ENCODE measurements around the gene DPP3. TPM values are rescaled to one million over a fixed set of nuclear protein-coding genes. Genes with fewer than 3 reads are reported as not detected.
"Not testable (repeated sequence)": the region's sequence is repeated elsewhere in the genome, so short reads cannot be mapped to it uniquely, and the experiment has no call there.

Gene DPP3
- total RNA-seq, 2 donors from 2014 or later: 67.9 to 117 TPM

- ATAC-seq (replicated peaks): peak; percentile 35
- no peaks in the 10 kb centered on the region for H3K36me3 Mint-ChIP-seq (ENCODE audit: low read depth)
- H3K27ac Mint-ChIP-seq: peak overlapping the region; percentile 64
- no peaks in the 10 kb centered on the region for H3K9me3 Mint-ChIP-seq
- no peaks in the 10 kb centered on the region for H3K27me3 Mint-ChIP-seq
- H3K4me1 Mint-ChIP-seq: peaks cover 26% of the 10 kb centered on the region
- peak overlapping the region; percentile 34 for H3K4me3 Mint-ChIP-seq
Observed at GRCh38 chr11:66454828-66455227, 25.4 kb upstream of the DPP3 start.

- Mint-ChIP-seq H3K36me3 (ENCODE audit: low read depth) (no peaks in the 10 kb centered on the region), H3K4me3 (no peak overlapping the region), H3K4me1 (peaks cover 29% of the 10 kb centered on the region), H3K9me3 (no peaks in the 10 kb centered on the region), H3K27ac (no peak overlapping the region), H3K27me3 (no peaks in the 10 kb centered on the region)
- ATAC-seq (replicated peaks): no peak
Observed at GRCh38 chr11:66457826-66458225, 22.4 kb upstream of the DPP3 start.

DNA sequence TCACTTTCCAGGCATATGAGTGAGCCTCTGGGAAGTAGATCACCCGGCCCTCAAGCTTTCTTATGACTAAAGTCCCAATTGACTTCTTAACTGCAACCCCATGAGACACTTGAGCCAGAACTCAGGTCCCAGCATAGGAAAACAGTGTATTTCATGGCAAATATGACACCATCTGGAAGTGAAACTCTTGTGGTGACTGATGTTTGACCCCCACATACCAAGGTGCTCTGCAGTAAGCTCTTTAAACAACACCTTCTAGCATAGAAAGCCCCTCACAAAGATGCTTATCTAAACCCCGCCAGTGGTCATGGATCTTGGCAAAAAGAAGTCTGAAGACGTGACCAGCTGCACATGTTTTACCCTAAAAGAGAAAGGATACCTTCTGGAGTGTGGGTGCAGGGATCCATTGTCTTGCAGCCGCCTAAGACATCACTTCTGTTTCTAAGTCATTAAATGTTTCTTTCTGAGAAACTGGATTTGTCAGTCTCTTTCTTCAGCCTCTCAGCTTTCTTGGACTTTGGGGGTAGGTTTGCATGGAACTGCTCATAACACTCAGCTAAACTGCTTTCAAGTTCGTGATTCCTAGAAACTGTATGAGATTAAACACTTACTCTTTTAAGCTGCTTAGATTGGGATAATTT is 21.0 kb upstream of the DPP3 start:
- no peaks in the 10 kb centered on the region for H3K9me3 Mint-ChIP-seq
- H3K4me3 Mint-ChIP-seq: peak overlapping the region; percentile 35
- H3K4me1 Mint-ChIP-seq: peaks cover 29% of the 10 kb centered on the region
- H3K27me3 Mint-ChIP-seq: no peaks in the 10 kb centered on the region
- peak overlapping the region; percentile 81 for H3K27ac Mint-ChIP-seq
- ATAC-seq (replicated peaks): peak; percentile 63
- H3K36me3 Mint-ChIP-seq (ENCODE audit: low read depth): no peaks in the 10 kb centered on the region

GRCh38 chr11:66462010-66462409 is 18.2 kb upstream of the DPP3 start:
- Mint-ChIP-seq H3K4me1 (peaks cover 20% of the 10 kb centered on the region), H3K36me3 (ENCODE audit: low read depth) (no peaks in the 10 kb centered on the region), H3K27me3 (no peaks in the 10 kb centered on the region), H3K27ac (no peak overlapping the region), H3K9me3 (no peaks in the 10 kb centered on the region), H3K4me3 (peak overlapping the region; percentile 10)
- ATAC-seq (replicated peaks): no peak

DNA sequence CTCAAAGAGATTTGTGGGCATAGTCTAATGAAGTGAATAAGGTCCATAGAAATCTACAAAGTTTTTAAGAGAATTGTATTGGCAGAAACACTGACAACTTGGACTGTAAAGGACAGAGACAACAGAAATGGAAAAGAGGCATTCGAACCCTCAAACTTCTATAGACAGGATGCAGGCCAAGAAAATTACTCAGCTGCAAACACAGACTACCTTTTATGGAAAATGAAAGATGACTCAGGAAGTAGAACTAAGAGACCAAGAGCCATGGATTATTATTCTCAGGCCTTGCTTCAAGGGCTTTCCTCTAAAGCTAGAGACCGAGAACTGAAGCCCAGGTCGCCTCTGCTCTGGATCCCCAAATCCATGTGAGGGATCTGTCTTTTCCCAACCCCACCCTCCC is 17.3 kb upstream of the DPP3 start:
- no peaks in the 10 kb centered on the region for H3K9me3 Mint-ChIP-seq
- H3K4me1 Mint-ChIP-seq: peaks cover 20% of the 10 kb centered on the region
- H3K27me3 Mint-ChIP-seq: no peaks in the 10 kb centered on the region
- H3K27ac Mint-ChIP-seq: peak overlapping the region; percentile 49
- peak overlapping the region; percentile 10 for H3K4me3 Mint-ChIP-seq
- peaks cover 4% of the 10 kb centered on the region for H3K36me3 Mint-ChIP-seq (ENCODE audit: low read depth)
- ATAC-seq (replicated peaks): no peak

GRCh38 chr11:66464116-66464515 is 16.1 kb upstream of the DPP3 start:
- H3K27me3 Mint-ChIP-seq; ATAC-seq (replicated peaks); H3K4me3 Mint-ChIP-seq; H3K9me3 Mint-ChIP-seq; H3K36me3 Mint-ChIP-seq (ENCODE audit: low read depth); H3K27ac Mint-ChIP-seq: not testable (repeated sequence)
- peaks cover 15% of the 10 kb centered on the region for H3K4me1 Mint-ChIP-seq

DNA sequence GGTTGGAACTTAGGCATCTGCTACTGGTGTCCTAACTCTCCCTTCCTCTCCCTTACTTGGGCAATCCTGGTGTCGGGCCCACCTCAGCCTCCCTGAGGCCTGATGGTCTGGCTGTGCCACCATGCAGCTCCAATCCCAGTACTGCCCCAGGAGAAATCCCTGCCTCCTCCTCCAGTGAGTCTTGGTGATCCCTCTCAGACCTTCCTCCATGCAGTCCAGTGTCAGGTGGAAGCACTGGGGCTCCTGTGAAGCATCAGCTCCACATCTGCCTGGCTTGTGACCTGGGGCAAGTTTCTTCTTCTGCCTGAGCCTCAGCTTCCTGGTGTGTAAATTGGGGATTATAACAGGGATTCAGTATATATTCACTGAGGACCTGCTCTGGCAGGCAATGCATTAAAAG is 15.3 kb upstream of the DPP3 start:
- no peak overlapping the region for H3K27ac Mint-ChIP-seq

GRCh38 chr11:66465373-66466224 is 14.6 kb upstream of the DPP3 start:
- Mint-ChIP-seq H3K4me1 (peaks cover 10% of the 10 kb centered on the region), H3K27ac (peak overlapping the region; percentile 61), H3K36me3 (ENCODE audit: low read depth) (peaks cover 11% of the 10 kb centered on the region), H3K9me3 (no peaks in the 10 kb centered on the region), H3K4me3 (peak overlapping the region; percentile 73), H3K27me3 (no peaks in the 10 kb centered on the region)
- ATAC-seq (replicated peaks): no peak

More for the DNA sequence above, 15.3 kb upstream of the DPP3 start:
- no peak for ATAC-seq (replicated peaks)
- H3K4me3 Mint-ChIP-seq: peak overlapping the region; percentile 73
- peaks cover 10% of the 10 kb centered on the region for H3K4me1 Mint-ChIP-seq
- H3K36me3 Mint-ChIP-seq (ENCODE audit: low read depth): peaks cover 5% of the 10 kb centered on the region
- no peaks in the 10 kb centered on the region for H3K27me3 Mint-ChIP-seq
- H3K9me3 Mint-ChIP-seq: no peaks in the 10 kb centered on the region

DNA sequence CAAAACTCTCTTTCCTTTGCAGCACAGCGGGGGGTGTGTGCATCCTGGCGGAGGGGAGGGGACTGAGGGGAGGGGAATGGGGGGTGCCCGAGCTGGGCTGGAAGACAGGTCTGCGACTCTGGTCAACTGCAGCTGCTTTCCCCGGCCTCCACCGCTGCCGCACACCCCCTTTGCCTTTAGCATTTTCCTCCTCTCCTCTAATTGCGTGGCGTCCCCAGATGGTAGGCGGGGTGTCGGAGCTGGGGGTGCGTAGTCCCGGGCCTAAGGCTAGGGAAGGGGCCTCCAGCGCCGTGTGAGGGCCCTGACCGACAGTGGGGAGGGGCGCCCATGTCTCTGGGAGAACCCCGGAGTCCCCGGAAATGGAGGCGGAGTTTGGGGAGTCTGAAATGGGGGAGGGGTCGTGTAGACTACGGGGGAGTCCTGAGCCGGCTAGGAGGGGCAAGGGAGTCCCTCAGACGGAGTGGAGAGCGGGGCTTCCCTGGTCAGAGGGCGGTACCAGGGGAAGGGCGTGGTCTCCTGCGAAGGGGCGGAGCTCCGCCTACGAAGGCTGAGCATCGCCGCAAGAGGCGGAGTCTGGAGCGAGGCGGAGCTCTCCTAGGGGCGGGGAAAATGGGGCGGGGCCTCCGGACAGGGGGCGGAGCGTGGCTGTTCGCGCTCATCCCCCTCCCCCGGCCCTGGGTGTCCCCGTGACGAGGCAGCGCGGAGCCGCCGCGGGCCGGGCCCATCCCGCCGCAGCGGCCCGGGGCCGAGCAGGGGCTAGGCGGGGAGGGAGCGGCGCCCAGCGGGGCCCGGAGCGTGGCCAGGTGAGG is 13.8 kb upstream of the DPP3 start, which contains the start of gene PELI3:
Gene PELI3, plus strand, starts transcription at position 681 of the 809 bp plus-strand sequence. CDS start 1,224 bp downstream, outside the sequence.
- Mint-ChIP-seq H3K36me3 (ENCODE audit: low read depth) (peaks cover 15% of the 10 kb centered on the region), H3K27me3 (no peaks in the 10 kb centered on the region), H3K4me1 (peaks cover 10% of the 10 kb centered on the region), H3K27ac (peak within 1 kb of the TSS; percentile 82), H3K4me3 (peak within 1 kb of the TSS; percentile 86), H3K9me3 (no peaks in the 10 kb centered on the region)
- ATAC-seq (replicated peaks): peak; percentile 90

DNA sequence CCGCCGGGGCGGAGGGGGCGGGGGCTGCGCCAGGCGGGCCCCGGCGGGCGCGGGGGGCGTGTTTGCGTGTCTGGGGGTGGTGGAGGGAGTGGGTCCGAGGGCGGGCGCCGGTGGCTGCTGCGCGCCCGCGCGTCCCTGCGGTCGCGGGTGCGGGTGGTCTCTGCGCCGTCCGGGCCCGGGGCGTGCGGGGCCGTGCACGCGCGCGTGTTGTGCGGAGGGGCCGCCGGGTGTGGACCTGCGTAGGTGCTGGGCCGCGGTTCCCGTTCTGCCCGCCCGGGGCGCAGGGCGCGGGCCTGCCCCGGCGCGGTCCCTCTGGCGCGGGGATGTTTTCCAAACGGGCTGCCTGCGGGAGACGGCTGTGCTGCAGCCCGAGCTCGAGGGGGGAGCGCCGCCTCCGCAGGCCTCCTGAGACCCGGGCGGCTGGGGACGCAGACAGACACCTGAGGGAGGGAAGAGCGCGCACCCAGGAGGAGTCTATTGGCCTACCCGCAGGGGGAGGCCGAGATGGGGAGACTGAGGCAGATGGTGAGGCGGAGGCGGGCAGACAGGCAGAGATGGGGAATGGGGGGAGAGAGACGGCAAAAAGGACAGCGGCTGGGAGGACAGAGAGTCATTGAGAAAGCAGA is 13.1 kb upstream of the DPP3 start:
- Mint-ChIP-seq H3K9me3 (no peaks in the 10 kb centered on the region), H3K27me3 (no peaks in the 10 kb centered on the region), H3K4me1 (peaks cover 10% of the 10 kb centered on the region), H3K27ac (peak overlapping the region; percentile 82), H3K4me3 (peak overlapping the region; percentile 86), H3K36me3 (ENCODE audit: low read depth) (peaks cover 15% of the 10 kb centered on the region)
- peak; percentile 49 for ATAC-seq (replicated peaks)

- H3K9me3 Mint-ChIP-seq: no peaks in the 10 kb centered on the region
- peak overlapping the region; percentile 82 for H3K27ac Mint-ChIP-seq
- ATAC-seq (replicated peaks): no peak
- H3K4me3 Mint-ChIP-seq: peak overlapping the region; percentile 86
- H3K36me3 Mint-ChIP-seq (ENCODE audit: low read depth): peaks cover 15% of the 10 kb centered on the region
- H3K4me1 Mint-ChIP-seq: peaks cover 7% of the 10 kb centered on the region
- H3K27me3 Mint-ChIP-seq: no peaks in the 10 kb centered on the region
Observed at GRCh38 chr11:66467756-66468155, 12.5 kb upstream of the DPP3 start.

DNA sequence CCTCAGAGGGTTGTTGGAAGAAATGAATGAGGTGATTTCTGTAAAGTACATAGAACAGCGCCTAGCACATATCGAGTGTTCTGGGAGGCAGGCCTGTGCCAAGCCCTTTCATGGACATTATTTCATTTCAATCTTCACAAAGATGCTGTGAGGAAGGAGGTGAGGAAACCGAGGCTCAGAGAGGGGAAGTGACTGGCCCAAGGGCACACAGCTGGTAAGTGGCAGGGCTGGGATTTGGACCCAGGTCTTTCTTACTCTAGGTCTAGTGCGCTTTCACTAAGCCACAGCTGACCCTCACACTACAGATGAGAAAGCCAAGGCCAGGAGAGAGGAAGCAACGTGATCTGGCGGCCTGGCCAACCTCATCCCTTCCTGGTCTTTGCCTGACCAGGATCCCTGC is 11.5 kb upstream of the DPP3 start:
- Mint-ChIP-seq H3K4me1 (no peaks in the 10 kb centered on the region), H3K27ac (no peak overlapping the region), H3K27me3 (no peaks in the 10 kb centered on the region), H3K36me3 (ENCODE audit: low read depth) (peaks cover 15% of the 10 kb centered on the region), H3K4me3 (peak overlapping the region; percentile 86), H3K9me3 (no peaks in the 10 kb centered on the region)
- no peak for ATAC-seq (replicated peaks)

GRCh38 chr11:66469441-66469840 is 10.8 kb upstream of the DPP3 start:
- ATAC-seq (replicated peaks): no peak
- Mint-ChIP-seq H3K27me3 (no peaks in the 10 kb centered on the region), H3K4me3 (no peak overlapping the region), H3K27ac (no peak overlapping the region), H3K9me3 (no peaks in the 10 kb centered on the region), H3K4me1 (no peaks in the 10 kb centered on the region), H3K36me3 (ENCODE audit: low read depth) (peaks cover 20% of the 10 kb centered on the region)

- ATAC-seq (replicated peaks): no peak
- Mint-ChIP-seq H3K4me3 (no peak overlapping the region), H3K36me3 (ENCODE audit: low read depth) (peaks cover 20% of the 10 kb centered on the region), H3K4me1 (no peaks in the 10 kb centered on the region), H3K9me3 (no peaks in the 10 kb centered on the region), H3K27ac (no peak overlapping the region), H3K27me3 (no peaks in the 10 kb centered on the region)
Observed at GRCh38 chr11:66470015-66470414, 10.2 kb upstream of the DPP3 start.

Data from activated T-helper 17 cell treated with anti-CD3 and anti-CD28 coated beads, Interleukin-2, amount 50 U/mL, for 72 hours (primary cell).